SW480 (cell line): ENCODE data around the gene COX7C.
A peak's percentile ranks its signal among the peaks of the same experiment; 100 is the strongest.

Source experiments
- DNase-seq: peaks from one replicate; pipeline ENCODE4 v3.0.0-alpha.2; 2016; ENCODE audit warnings: low spot score

The COX7C gene

GRCh38 chr5:86664173-86664572, 46.4 kb downstream of the COX7C start:
- no peak for DNase-seq

DNA sequence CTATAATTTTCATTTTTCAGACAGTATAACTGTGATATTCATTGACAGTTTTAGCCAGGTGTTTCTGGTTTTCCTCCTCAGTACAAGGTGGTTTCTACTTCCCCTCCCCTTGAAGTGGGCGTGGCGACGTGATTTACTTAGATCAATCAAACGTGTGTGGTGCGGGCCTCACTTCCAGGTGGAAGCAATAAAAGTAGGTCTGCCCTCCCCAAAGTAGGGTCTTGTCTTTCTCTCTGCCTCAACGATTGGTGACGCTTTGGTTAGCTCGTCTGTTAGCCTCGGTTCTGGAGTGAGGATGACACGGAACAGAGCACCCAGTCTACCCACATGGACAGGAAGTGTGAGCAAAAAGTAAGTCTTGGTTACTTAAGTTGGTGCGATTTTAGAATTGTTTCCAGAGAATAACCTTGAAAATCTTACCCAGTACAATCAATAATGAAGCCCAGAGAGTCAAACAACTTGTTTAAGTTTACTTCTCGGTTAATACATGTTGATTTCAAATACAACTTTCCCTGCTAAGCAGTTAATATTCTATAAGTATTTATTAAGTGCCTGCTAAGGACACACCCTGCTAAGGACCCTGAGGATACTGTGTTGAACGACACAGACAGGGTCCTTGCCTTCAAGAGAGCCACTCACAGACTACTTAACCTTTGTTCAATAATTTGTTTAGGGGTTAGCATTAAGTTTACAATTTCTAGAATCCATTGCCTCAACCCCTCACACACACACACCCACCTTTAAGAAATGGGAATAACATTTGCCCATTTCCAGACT, 48.4 kb downstream of the COX7C start:
- DNase-seq = peak; percentile 2

DNA sequence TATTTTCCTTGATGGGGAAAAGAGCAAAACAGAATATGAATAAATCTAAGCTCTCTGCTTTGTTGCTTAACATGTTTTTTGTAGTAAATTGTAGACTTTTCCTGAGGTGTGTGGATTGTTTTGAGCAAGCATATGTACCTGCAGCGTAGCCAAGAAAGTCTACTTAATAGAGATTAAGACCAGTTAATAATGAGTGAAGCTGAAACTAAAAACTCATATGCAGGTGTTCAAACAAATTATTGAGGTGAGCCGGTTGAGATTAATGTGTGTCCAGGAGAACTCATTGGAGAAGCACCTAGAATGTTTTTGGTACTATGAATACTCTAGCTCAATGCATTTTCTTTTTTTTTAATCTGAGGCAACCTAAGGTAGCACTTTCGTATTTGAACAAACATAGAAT, 49.2 kb downstream of the COX7C start:
- DNase-seq = no peak
